H1 (cell line): Measurements from ENCODE around the gene ARPC3. TPM values are rescaled to one million over a fixed set of nuclear protein-coding genes. Genes with fewer than 3 reads are reported as not detected.

Experiments
- CTCF ChIA-PET: fragments of 300-600 bp; sonication (Branson Sonifier 250); formaldehyde crosslinking; loops from one replicate; lab custom pipeline; 2021; ENCODE audit not compliant: partially characterized antibody; lab: Charles Lee
- POLR2A ChIA-PET: fragments of 300-600 bp; sonication (Branson Sonifier 250); formaldehyde crosslinking; loops from one replicate; lab custom pipeline; 2021; ENCODE audit warnings: inconsistent platforms; ENCODE audit not compliant: partially characterized antibody; lab: Charles Lee
- DNase-seq, 2 experiments: peaks; one replicate each; pipeline versions ENCODE4 v3.0.0 to v3.0.0-alpha.2; 2010 to 2022; ENCODE audit warnings: low spot score in 2 of 2, low read depth in 1 of 2, mixed read lengths in 1 of 2
- FAIRE-seq: peaks from 2 replicates; lab custom pipeline; 2011; peaks lifted over from hg19 to GRCh38; lab: Jason Lieb, UNC
- H2AFZ ChIP-seq: 2 replicates; pipeline ENCODE4 v1.8.1; 2012; ENCODE audit warnings: low read length, inconsistent platforms
- H2AK5ac ChIP-seq: 2 replicates; pipeline ENCODE4 v1.6.1; 2013; ENCODE audit warnings: low read depth, low read length
- H2BK120ac ChIP-seq: replicated peaks from 2 replicates; pipeline ENCODE3; 2013; ENCODE audit warnings: low read depth, low read length, inconsistent platforms
- H2BK12ac ChIP-seq: 2 replicates; pipeline ENCODE4 v1.6.1; 2013; ENCODE audit warnings: low read depth, low read length
- H2BK15ac ChIP-seq: 2 replicates; pipeline ENCODE4 v1.6.1; 2013; ENCODE audit warnings: low read length
- H2BK20ac ChIP-seq: 2 replicates; pipeline ENCODE4 v1.6.1; 2013; ENCODE audit warnings: low read length
- H2BK5ac ChIP-seq: 2 replicates; pipeline ENCODE4 v1.6.1; 2013; ENCODE audit warnings: low read depth, low read length
- H3K14ac ChIP-seq: 2 replicates; pipeline ENCODE4 v1.6.1; 2013; ENCODE audit warnings: inconsistent platforms; ENCODE audit not compliant: insufficient read length
- H3K18ac ChIP-seq: 2 replicates; pipeline ENCODE4 v1.6.1; 2013; ENCODE audit warnings: low read length; ENCODE audit errors: extremely low read depth
- H3K23ac ChIP-seq: 2 replicates; pipeline ENCODE4 v1.6.1; 2013; ENCODE audit warnings: inconsistent platforms; ENCODE audit not compliant: insufficient read length
- H3K23me2 ChIP-seq: 2 replicates; pipeline ENCODE4 v1.6.1; 2013; ENCODE audit warnings: low read depth, low read length
- H3K27ac ChIP-seq: 2 replicates; pipeline ENCODE4 v1.6.1; 2011; ENCODE audit warnings: low read depth, low read length, inconsistent platforms
- H3K27me3 ChIP-seq, 4 experiments: replicated peaks in 1 of 4; 1 replicate in 1 of 4; 2 replicates in 3 of 4; pipeline versions ENCODE4 v1.6.1 to v1.8.1; 2011 to 2013; ENCODE audit warnings: low read length in 3 of 4, mild to moderate bottlenecking in 3 of 4, inconsistent platforms in 2 of 4, mixed read lengths in 2 of 4, moderate library complexity in 1 of 4; ENCODE audit not compliant: control insufficient read depth in 3 of 4, insufficient read depth in 3 of 4; ENCODE audit errors: extremely low read depth in 1 of 4
- H3K36me3 ChIP-seq, 4 experiments: 2 replicates each; pipeline versions ENCODE4 v1.6.1 to v1.8.1; 2011 to 2013; ENCODE audit warnings: mild to moderate bottlenecking in 4 of 4, low read length in 3 of 4, moderate library complexity in 2 of 4, control low read depth in 1 of 4, inconsistent platforms in 1 of 4; ENCODE audit not compliant: insufficient read depth in 4 of 4, control insufficient read depth in 2 of 4
- H3K4ac ChIP-seq: replicated peaks from 2 replicates; pipeline ENCODE3; 2013; ENCODE audit warnings: low read length, low read depth, mixed read lengths, inconsistent platforms; ENCODE audit not compliant: insufficient read length
- H3K4me1 ChIP-seq, 4 experiments: replicated peaks in 1 of 4; 1 replicate in 1 of 4; 2 replicates in 3 of 4; pipeline versions ENCODE4 v1.6.1 to v1.8.1; 2011 to 2013; ENCODE audit warnings: low read length in 3 of 4, inconsistent platforms in 2 of 4, mixed read lengths in 1 of 4; ENCODE audit not compliant: insufficient read depth in 4 of 4, control insufficient read depth in 3 of 4
- H3K4me2 ChIP-seq, 2 experiments: 2 replicates each; pipeline versions ENCODE4 v1.6.1 to v1.8.1; 2011 to 2013; ENCODE audit warnings: low read depth in 2 of 2, low read length in 2 of 2, control low read depth in 1 of 2, inconsistent platforms in 1 of 2, mild to moderate bottlenecking in 1 of 2; ENCODE audit not compliant: insufficient read depth in 1 of 2
- H3K4me3 ChIP-seq, 4 experiments: fragments of 200-600, 300-600 bp in 1 of 4; sonication (generic), shearing (Covaris generic), sonication (Bioruptor Twin) in 1 of 4; 2 replicates each; pipeline versions ENCODE4 v1.5.1 to v1.8.1; 2011 to 2016; ENCODE audit warnings: low read length in 4 of 4, low read depth in 3 of 4, control low read depth in 2 of 4, inconsistent platforms in 2 of 4, mild to moderate bottlenecking in 2 of 4, mixed read lengths in 1 of 4, moderate library complexity in 1 of 4; ENCODE audit not compliant: insufficient read depth in 2 of 4; ENCODE audit errors: extremely low read depth in 1 of 4
- H3K56ac ChIP-seq: replicated peaks from 2 replicates; pipeline ENCODE3; 2013; ENCODE audit warnings: low read depth, mild to moderate bottlenecking, mixed read lengths, low read length, inconsistent platforms; ENCODE audit not compliant: insufficient read length
- H3K79me1 ChIP-seq: 2 replicates; pipeline ENCODE4 v1.6.1; 2013; ENCODE audit warnings: low read depth, low read length, control low read depth
- H3K79me2 ChIP-seq, 2 experiments: 2 replicates each; pipeline versions ENCODE4 v1.6.1 to v1.8.1; 2012 to 2013; ENCODE audit warnings: low read length in 2 of 2, mild to moderate bottlenecking in 2 of 2, inconsistent platforms in 1 of 2; ENCODE audit not compliant: insufficient read depth in 2 of 2, control insufficient read depth in 1 of 2
- H3K9ac ChIP-seq, 4 experiments: replicated peaks in 1 of 4; 1 replicate in 1 of 4; 2 replicates in 3 of 4; pipeline versions ENCODE4 v1.6.1 to v1.8.1; 2011 to 2013; ENCODE audit warnings: low read depth in 3 of 4, low read length in 3 of 4, control low read depth in 2 of 4, mild to moderate bottlenecking in 2 of 4, moderate library complexity in 2 of 4, inconsistent platforms in 1 of 4; ENCODE audit errors: extremely low read depth in 1 of 4
- H3K9me3 ChIP-seq, 2 experiments: 2 replicates each; pipeline versions ENCODE4 v1.6.1 to v1.8.1; 2012 to 2013; ENCODE audit warnings: mild to moderate bottlenecking in 2 of 2, moderate library complexity in 2 of 2, control low read depth in 1 of 2, inconsistent platforms in 1 of 2, low read depth in 1 of 2, low read length in 1 of 2, mixed read lengths in 1 of 2; ENCODE audit not compliant: insufficient read depth in 2 of 2
- H4K20me1 ChIP-seq, 2 experiments: replicated peaks in 1 of 2; 2 replicates each; pipeline versions ENCODE3 to v1.8.1; 2011 to 2013; ENCODE audit warnings: inconsistent platforms in 2 of 2, low read length in 2 of 2, mild to moderate bottlenecking in 1 of 2; ENCODE audit not compliant: insufficient read depth in 2 of 2, control insufficient read depth in 1 of 2
- H4K5ac ChIP-seq: 2 replicates; pipeline ENCODE4 v1.6.1; 2013; ENCODE audit warnings: low read length, low read depth, mixed read lengths, inconsistent platforms; ENCODE audit not compliant: insufficient read length
- H4K8ac ChIP-seq: 2 replicates; pipeline ENCODE4 v1.8.0; 2013; ENCODE audit warnings: mild to moderate bottlenecking, moderate library complexity, low read length, inconsistent platforms; ENCODE audit not compliant: insufficient read depth; ENCODE audit errors: extremely low read depth
- H4K91ac ChIP-seq: replicated peaks from 2 replicates; pipeline ENCODE3; 2013; ENCODE audit warnings: low read length, mixed read lengths, inconsistent platforms; ENCODE audit not compliant: insufficient read length
- ATF3 ChIP-seq: IDR thresholded peaks from 2 replicates; pipeline ENCODE4 v1.6.1; 2011; ENCODE audit warnings: low read depth, mild to moderate bottlenecking, low read length; ENCODE audit not compliant: insufficient read depth
- CEBPB ChIP-seq: IDR thresholded peaks from 2 replicates; pipeline ENCODE4 v1.6.1; 2012; ENCODE audit warnings: low read depth, low read length
- CTBP2 ChIP-seq: IDR thresholded peaks from 2 replicates; pipeline ENCODE4 v1.7.0; 2011; ENCODE audit warnings: borderline replicate concordance, mild to moderate bottlenecking, moderate library complexity, mixed read lengths, low read length; ENCODE audit not compliant: insufficient read depth, insufficient read length
- HDAC6 ChIP-seq: IDR thresholded peaks from one replicate; pipeline ENCODE4 v1.7.1; 2012; ENCODE audit warnings: low read depth, mild to moderate bottlenecking, inconsistent platforms, low read length, moderate library complexity
- KDM4A ChIP-seq: IDR thresholded peaks from one replicate; pipeline ENCODE4 v1.7.1; 2012; ENCODE audit warnings: low read depth, mild to moderate bottlenecking, moderate library complexity, low read length, inconsistent platforms; ENCODE audit not compliant: severe bottlenecking
- PHF8 ChIP-seq: fragments of 200-600 bp; sonication (generic); conservative IDR thresholded peaks from 2 replicates; pipeline ENCODE4 v1.7.1; 2012; ENCODE audit warnings: low read depth, mild to moderate bottlenecking, inconsistent platforms, low read length, moderate library complexity
- RFX5 ChIP-seq: IDR thresholded peaks from 2 replicates; pipeline ENCODE4 v1.6.1; 2011; ENCODE audit warnings: low read depth, low read length, improper control_type of control experiment, borderline replicate concordance
- RNF2 ChIP-seq: fragments of 200-900, 300-1000 bp; sonication (generic); IDR thresholded peaks from 2 replicates; pipeline ENCODE4 v1.7.1; 2016; ENCODE audit warnings: borderline replicate concordance, low read depth, mild to moderate bottlenecking, antibody characterized with exemption, low read length; ENCODE audit not compliant: poor library complexity, severe bottlenecking; ENCODE audit errors: missing control alignments
- SP1 ChIP-seq: IDR thresholded peaks from 2 replicates; pipeline ENCODE4 v1.6.1; 2011; ENCODE audit warnings: low read depth, low read length
- TAF7 ChIP-seq: optimal IDR thresholded peaks from 2 replicates; pipeline ENCODE3; 2011; ENCODE audit warnings: low read depth, mild to moderate bottlenecking, inconsistent platforms, low read length, moderate library complexity, borderline replicate concordance
- YY1 ChIP-seq: IDR thresholded peaks from 2 replicates; pipeline ENCODE4 v1.6.1; 2011; ENCODE audit warnings: low read depth, mild to moderate bottlenecking, low read length
- WGBS, 2 experiments: shearing (Covaris generic) in 1 of 2; methylation state at CpG; one replicate each; pipeline versions ENCODE4 v1.1.6 to v1.1.7; 2013 to 2015; ENCODE audit warnings: low lambda C conversion rate in 2 of 2, mixed read lengths in 2 of 2, inconsistent platforms in 1 of 2, low coverage in 1 of 2, missing lambda C conversion rate in 1 of 2; ENCODE audit not compliant: insufficient replicate concordance in 2 of 2, insufficient coverage in 1 of 2, insufficient read length in 1 of 2; ENCODE audit errors: extremely low coverage in 1 of 2, missing lambda C conversion rate in 1 of 2; 5-methylcytosine and 5-hydroxymethylcytosine counted together
- polyA plus RNA-seq, 7 experiments: library from polyadenylated mRNA; depleted of rRNA in 3 of 7; stranded (reverse) in 5 of 7; unstranded in 2 of 7; fragments of >200 nt in 5 of 7; fragments of 200-250 nt in 2 of 7; gene quantifications; 1 replicate in 5 of 7; 2 replicates in 1 of 7; 4 replicates in 1 of 7; pipeline versions ENCODE4 v1.2.1 to v1.2.3, GENCODE V29; 2011 to 2013; ENCODE audit warnings: missing spikeins in 2 of 7, mixed read lengths in 2 of 7
- total RNA-seq: library from RNA; stranded (reverse); fragmentation: NEBNext Ultra II Directional; extraction: Animal tissue kit (Norgen Biotek cat#: 25700); gene quantifications from 2 replicates; pipeline ENCODE4 v1.2.1, GENCODE V29; 2021
- TF ChIP-seq, protein P1 (sequence below): IDR thresholded peaks from 2 replicates; pipeline ENCODE4 v1.6.1; 2011; ENCODE audit warnings: low read length, improper control_type of control experiment

The ARPC3 gene
- total and polyA plus RNA-seq, 2 of the 8 experiments (the other 6 are each of a cell fraction or from before 2014, with no cell fraction given), result 36.7 to 160 TPM

GRCh38 chr12:110444455-110444854 lies 5.7 kb downstream of the ARPC3 start:
- H3K79me1 ChIP-seq, result peaks cover 3% of the 10 kb centered on the region
- H2BK15ac ChIP-seq, result no peak overlapping the region
- H2AFZ ChIP-seq, result no peak overlapping the region
- ChIA-PET POLR2A (interaction anchor here (1.5 kb wide), 1 partner anchor 13 kb away, joined by 4 read pairs; no protein-coding TSS in a partner anchor), CTCF (interaction anchor here (1.0 kb wide), 1 partner anchor 28 kb away, joined by 3 read pairs; no protein-coding TSS in a partner anchor)
- H3K4me2 ChIP-seq, result no peak overlapping the region
- no peak overlapping the region for H3K14ac ChIP-seq
- H3K36me3 ChIP-seq, result peaks cover 5 to 30% (median 19%) of the 10 kb centered on the region in 4 experiments
- no peak overlapping the region for H3K56ac ChIP-seq
- FAIRE-seq (no peak), DNase-seq (no peak)
- no peak overlapping the region for H3K23ac ChIP-seq
- H3K27me3 ChIP-seq, result no peaks in the 10 kb centered on the region
- no peak overlapping the region for H4K8ac ChIP-seq
- H4K5ac ChIP-seq, result no peak overlapping the region
- H3K4me1 ChIP-seq, result peaks cover 0 to 3% (median 0%) of the 10 kb centered on the region in 4 experiments; a peak in 1 of 7 replicates
- no peak overlapping the region for H3K4ac ChIP-seq
- no peaks in the 10 kb centered on the region for H3K23me2 ChIP-seq
- no peaks in the 10 kb centered on the region for H3K9me3 ChIP-seq
- TF ChIP-seq SP1 (no peak), TAF7 (no peak), CTBP2 (no peak), PHF8 (no peak), ATF3 (no peak), KDM4A (no peak), RFX5 (no peak), YY1 (no peak), CEBPB (no peak), RNF2 (no peak), HDAC6 (no peak)
- TF ChIP-seq, protein P1, sequence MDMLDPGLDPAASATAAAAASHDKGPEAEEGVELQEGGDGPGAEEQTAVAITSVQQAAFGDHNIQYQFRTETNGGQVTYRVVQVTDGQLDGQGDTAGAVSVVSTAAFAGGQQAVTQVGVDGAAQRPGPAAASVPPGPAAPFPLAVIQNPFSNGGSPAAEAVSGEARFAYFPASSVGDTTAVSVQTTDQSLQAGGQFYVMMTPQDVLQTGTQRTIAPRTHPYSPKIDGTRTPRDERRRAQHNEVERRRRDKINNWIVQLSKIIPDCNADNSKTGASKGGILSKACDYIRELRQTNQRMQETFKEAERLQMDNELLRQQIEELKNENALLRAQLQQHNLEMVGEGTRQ, result no peak
- no peaks in the 10 kb centered on the region for H4K20me1 ChIP-seq
- no peak overlapping the region for H3K4me3 ChIP-seq
- H3K79me2 ChIP-seq, result peaks cover 0 to 20% of the 10 kb centered on the region in 2 experiments; a peak in 2 of 4 replicates
- no peak overlapping the region for H3K9ac ChIP-seq
- no peak overlapping the region for H2BK120ac ChIP-seq
- H3K27ac ChIP-seq, result no peak overlapping the region
- WGBS, 2 experiments, result 95% methylated on average over 3 of the region's 3 CpGs; no CpG with 5 or more reads in 1 of the 2 experiments
- H2AK5ac ChIP-seq, result no peak overlapping the region
- H4K91ac ChIP-seq, result no peak overlapping the region
- no peak overlapping the region for H2BK12ac ChIP-seq
- no peak overlapping the region for H3K18ac ChIP-seq
- no peak overlapping the region for H2BK5ac ChIP-seq
- H2BK20ac ChIP-seq, result no peak overlapping the region
